Colonic mucosa (tissue), 4 donors: ENCODE results near the gene HOXB7. TPM values are rescaled to one million over a fixed set of nuclear protein-coding genes. Genes with fewer than 3 reads are reported as not detected.

Source experiments
- DNase-seq: peaks from one replicate; pipeline ENCODE4 v3.0.0-alpha.2; 2020
- H3K27ac ChIP-seq: fragments of 200-600 bp; one replicate; pipeline ENCODE4 v1.8.0; 2021
- H3K27me3 ChIP-seq: fragments of 200-600 bp; one replicate; pipeline ENCODE4 v1.8.0; 2021
- H3K36me3 ChIP-seq: fragments of 200-600 bp; one replicate; pipeline ENCODE4 v1.8.0; 2021
- H3K4me1 ChIP-seq: fragments of 200-600 bp; one replicate; pipeline ENCODE4 v1.8.0; 2021; ENCODE audit warnings: mild to moderate bottlenecking
- H3K4me3 ChIP-seq: fragments of 200-600 bp; one replicate; pipeline ENCODE4 v1.8.0; 2021
- H3K9ac ChIP-seq, 2 donors: one replicate each; pipeline ENCODE4 v1.7.0; 2013; ENCODE audit warnings: control low read depth in 2 of 2, low read depth in 2 of 2, low read length in 2 of 2
- H3K9me3 ChIP-seq: fragments of 200-600 bp; one replicate; pipeline ENCODE4 v1.8.0; 2021
- CTCF ChIP-seq: fragments of 200-600 bp; IDR thresholded peaks from one replicate; pipeline ENCODE4 v1.8.0; 2022; ENCODE audit warnings: antibody characterized with exemption, mild to moderate bottlenecking
- intact Hi-C: fragments of 100-400 bp; cut with DNase I; formaldehyde crosslinking; loops from one replicate; pipeline ENCODE4 v1.14.1; 2022
- total RNA-seq, 2 donors: library from RNA; stranded (reverse); fragmentation: NEBNext Ultra II Directional in 1 of 2; extraction: Animal tissue kit (Norgen Biotek cat#: 25700) in 1 of 2; gene quantifications; one replicate each; pipeline ENCODE4 v1.2.1, GENCODE V29; 2021
- donor health status: healthy.
- donor health status: DM: no; HTN: no; CAD: no.
- donor health status: DM: no; HTN: no; CAD: no.

The HOXB7 gene
- total RNA-seq, 2 donors from 2014 or later, result 25.9 to 31.4 TPM

- no peaks in the 10 kb centered on the region for H3K27me3 ChIP-seq
- no peaks in the 10 kb centered on the region for H3K36me3 ChIP-seq
- no peak for TF ChIP-seq CTCF
- peaks cover 21% of the 10 kb centered on the region for H3K4me1 ChIP-seq
- no peak overlapping the region for H3K4me3 ChIP-seq
- DNase-seq, result no peak
- H3K9ac ChIP-seq, result peak overlapping the region in 1 of 2 donors; percentile 29
- no peaks in the 10 kb centered on the region for H3K9me3 ChIP-seq
- intact Hi-C loops, result no loop called here
- peak overlapping the region; percentile 34 for H3K27ac ChIP-seq
These were observed 42.1 kb downstream of the HOXB7 start for GRCh38 chr17:48568499-48569239.

GRCh38 chr17:48567646-48568354, 43.0 kb downstream of the HOXB7 start:
- no peaks in the 10 kb centered on the region for H3K36me3 ChIP-seq
- intact Hi-C loops, result no loop called here
- TF ChIP-seq CTCF, result no peak
- H3K27me3 ChIP-seq, result no peaks in the 10 kb centered on the region
- H3K27ac ChIP-seq, result peak overlapping the region; percentile 34
- no peaks in the 10 kb centered on the region for H3K9me3 ChIP-seq
- H3K4me3 ChIP-seq, result no peak overlapping the region
- DNase-seq, result no peak
- peak overlapping the region in 1 of 2 donors; percentile 27 for H3K9ac ChIP-seq
- H3K4me1 ChIP-seq, result peaks cover 21% of the 10 kb centered on the region

- H3K4me3 ChIP-seq, result no peak overlapping the region
- no peaks in the 10 kb centered on the region for H3K36me3 ChIP-seq
- no peaks in the 10 kb centered on the region for H3K9me3 ChIP-seq
- H3K4me1 ChIP-seq, result peaks cover 21% of the 10 kb centered on the region
- peak overlapping the region in 1 of 2 donors; percentile 27 for H3K9ac ChIP-seq
- peak overlapping the region; percentile 34 for H3K27ac ChIP-seq
- intact Hi-C loops, result no loop called here
- peak; percentile 84 for DNase-seq
- no peaks in the 10 kb centered on the region for H3K27me3 ChIP-seq
- no peak for TF ChIP-seq CTCF
These were observed 43.6 kb downstream of the HOXB7 start for GRCh38 chr17:48567209-48567608.

GRCh38 chr17:48566717-48567116, 44.1 kb downstream of the HOXB7 start:
- H3K27me3 ChIP-seq, result no peaks in the 10 kb centered on the region
- peak overlapping the region; percentile 34 for H3K27ac ChIP-seq
- no peak for DNase-seq
- peak overlapping the region in 1 of 2 donors; percentile 27 for H3K9ac ChIP-seq
- no peaks in the 10 kb centered on the region for H3K36me3 ChIP-seq
- H3K9me3 ChIP-seq, result no peaks in the 10 kb centered on the region
- H3K4me3 ChIP-seq, result no peak overlapping the region
- intact Hi-C loops, result no loop called here
- no peak for TF ChIP-seq CTCF
- peaks cover 21% of the 10 kb centered on the region for H3K4me1 ChIP-seq

GRCh38 chr17:48565925-48566710, 44.7 kb downstream of the HOXB7 start:
- no peak for DNase-seq
- Histone ChIP-seq H3K4me1 (peaks cover 21% of the 10 kb centered on the region), H3K36me3 (no peaks in the 10 kb centered on the region), H3K9ac (no peak overlapping the region), H3K27me3 (no peaks in the 10 kb centered on the region), H3K9me3 (no peaks in the 10 kb centered on the region), H3K27ac (no peak overlapping the region), H3K4me3 (no peak overlapping the region)
- intact Hi-C loops, result no loop called here
- TF ChIP-seq CTCF, result no peak
